ENCODE measurements around the gene FBXL19.

GRCh38 chr16:30937692-30938091 is 14.3 kb downstream of the FBXL19 start:
- no peak for TF ChIP-seq CTCF (conservative IDR thresholded peaks at IDR 0.05)
- TF ChIP-seq ZFX (IDR thresholded peaks at IDR 0.05): no peak
